SU-DHL-6 (cell line): Measurements from ENCODE around the gene ARHGAP33.

ENCODE experiments used
- H2AFZ ChIP-seq: fragments of 200-600 bp; sonication (generic); 2 replicates; pipeline ENCODE4 v1.6.1; 2014; ENCODE audit warnings: low read depth, mild to moderate bottlenecking, moderate library complexity, mixed read lengths, antibody characterized with exemption, low read length; ENCODE audit not compliant: severe bottlenecking
- H3F3A ChIP-seq: fragments of 200-600 bp; shearing (Covaris generic); 2 replicates; pipeline ENCODE4 v1.6.0; 2016; ENCODE audit warnings: antibody characterized with exemption, mild to moderate bottlenecking; ENCODE audit not compliant: insufficient read depth
- H3K27ac ChIP-seq: fragments of 200-600 bp; sonication (generic); 2 replicates; pipeline ENCODE4 v1.5.1; 2016; ENCODE audit warnings: low read depth, mild to moderate bottlenecking, low read length, moderate library complexity, mixed read lengths
- H3K27me3 ChIP-seq: fragments of 200-600 bp; sonication (generic), shearing (Covaris generic); 2 replicates; pipeline ENCODE4 v1.6.0; 2014; ENCODE audit warnings: mild to moderate bottlenecking, low read length
- H3K36me3 ChIP-seq: fragments of 200-600 bp; sonication (generic); 2 replicates; pipeline ENCODE4 v1.6.1; 2014; ENCODE audit warnings: mild to moderate bottlenecking, low read length, mixed read lengths
- H3K4me2 ChIP-seq: fragments of 300-600, 200-600 bp; shearing (Covaris generic), sonication (generic); 2 replicates; pipeline ENCODE4 v1.6.0; 2014; ENCODE audit warnings: low read length, low read depth, mild to moderate bottlenecking; ENCODE audit not compliant: poor library complexity, severe bottlenecking
- H3K4me3 ChIP-seq: fragments of 200-600 bp; sonication (generic); 2 replicates; pipeline ENCODE4 v1.5.1; 2014; ENCODE audit warnings: antibody characterized with exemption, low read length, mild to moderate bottlenecking, mixed read lengths; ENCODE audit not compliant: insufficient read depth, poor library complexity, severe bottlenecking
- H3K79me2 ChIP-seq: fragments of 200-600 bp; sonication (generic); 2 replicates; pipeline ENCODE4 v1.6.1; 2014; ENCODE audit warnings: mild to moderate bottlenecking, low read length, moderate library complexity; ENCODE audit not compliant: insufficient read depth
- H3K9ac ChIP-seq: fragments of 200-600 bp; sonication (generic); 2 replicates; pipeline ENCODE4 v1.7.0; 2014; ENCODE audit warnings: mild to moderate bottlenecking, low read length
- H3K9me2 ChIP-seq: fragments of 200-600 bp; sonication (generic); replicated peaks from 2 replicates; pipeline ENCODE4 v1.6.1; 2014; ENCODE audit warnings: low read length; ENCODE audit not compliant: insufficient read depth
- H3K9me3 ChIP-seq: fragments of 200-600 bp; sonication (generic); 2 replicates; pipeline ENCODE4 v1.6.1; 2014; ENCODE audit warnings: low read length, mixed read lengths; ENCODE audit not compliant: insufficient read depth
- H4K20me1 ChIP-seq: fragments of 200-600 bp; sonication (generic); 2 replicates; pipeline ENCODE4 v1.6.1; 2014; ENCODE audit warnings: low read depth, mild to moderate bottlenecking, antibody characterized with exemption, low read length, moderate library complexity, mixed read lengths
- EZH2phosphoT487 ChIP-seq: fragments of 200-600 bp; sonication (generic), shearing (Covaris generic); conservative IDR thresholded peaks from 2 replicates; pipeline ENCODE4 v1.6.1; 2018; ENCODE audit warnings: mild to moderate bottlenecking, antibody characterized with exemption, low read length, moderate library complexity, mixed read lengths
- TF ChIP-seq, protein P1 (sequence below): fragments of 200-600 bp; sonication (generic); IDR thresholded peaks from one replicate; pipeline ENCODE4 v1.5.1; 2017; ENCODE audit warnings: antibody characterized with exemption, mild to moderate bottlenecking, low read length, moderate library complexity; ENCODE audit not compliant: insufficient read depth, poor library complexity, severe bottlenecking

ARHGAP33 gene

GRCh38 chr19:35732540-35733179 lies 42.7 kb upstream of the ARHGAP33 start:
- Histone ChIP-seq H3F3A (no peaks in the 10 kb centered on the region), H3K27me3 (no peaks in the 10 kb centered on the region), H3K4me3 (no peak overlapping the region), H3K4me2 (no peak overlapping the region), H3K9me3 (no peaks in the 10 kb centered on the region), H4K20me1 (no peaks in the 10 kb centered on the region), H3K79me2 (no peaks in the 10 kb centered on the region), H3K9me2 (no peaks in the 10 kb centered on the region), H3K9ac (no peak overlapping the region), H3K27ac (no peak overlapping the region), H3K36me3 (no peaks in the 10 kb centered on the region), H2AFZ (no peak overlapping the region)
- TF ChIP-seq, protein P1, sequence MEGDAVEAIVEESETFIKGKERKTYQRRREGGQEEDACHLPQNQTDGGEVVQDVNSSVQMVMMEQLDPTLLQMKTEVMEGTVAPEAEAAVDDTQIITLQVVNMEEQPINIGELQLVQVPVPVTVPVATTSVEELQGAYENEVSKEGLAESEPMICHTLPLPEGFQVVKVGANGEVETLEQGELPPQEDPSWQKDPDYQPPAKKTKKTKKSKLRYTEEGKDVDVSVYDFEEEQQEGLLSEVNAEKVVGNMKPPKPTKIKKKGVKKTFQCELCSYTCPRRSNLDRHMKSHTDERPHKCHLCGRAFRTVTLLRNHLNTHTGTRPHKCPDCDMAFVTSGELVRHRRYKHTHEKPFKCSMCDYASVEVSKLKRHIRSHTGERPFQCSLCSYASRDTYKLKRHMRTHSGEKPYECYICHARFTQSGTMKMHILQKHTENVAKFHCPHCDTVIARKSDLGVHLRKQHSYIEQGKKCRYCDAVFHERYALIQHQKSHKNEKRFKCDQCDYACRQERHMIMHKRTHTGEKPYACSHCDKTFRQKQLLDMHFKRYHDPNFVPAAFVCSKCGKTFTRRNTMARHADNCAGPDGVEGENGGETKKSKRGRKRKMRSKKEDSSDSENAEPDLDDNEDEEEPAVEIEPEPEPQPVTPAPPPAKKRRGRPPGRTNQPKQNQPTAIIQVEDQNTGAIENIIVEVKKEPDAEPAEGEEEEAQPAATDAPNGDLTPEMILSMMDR, result no peak
- TF ChIP-seq EZH2phosphoT487, result no peak

- no peak overlapping the region for H2AFZ ChIP-seq
- no peak overlapping the region for H3K27ac ChIP-seq
- no peak for TF ChIP-seq EZH2phosphoT487
- TF ChIP-seq, protein P1, result no peak
- no peak overlapping the region for H3K9ac ChIP-seq
- H3K4me3 ChIP-seq, result no peak overlapping the region
- no peaks in the 10 kb centered on the region for H3K79me2 ChIP-seq
- no peaks in the 10 kb centered on the region for H3K9me3 ChIP-seq
- H3K27me3 ChIP-seq, result no peaks in the 10 kb centered on the region
- no peaks in the 10 kb centered on the region for H3K36me3 ChIP-seq
- no peak overlapping the region for H3K4me2 ChIP-seq
- H4K20me1 ChIP-seq, result no peaks in the 10 kb centered on the region
- H3F3A ChIP-seq, result no peaks in the 10 kb centered on the region
- no peaks in the 10 kb centered on the region for H3K9me2 ChIP-seq
Observed at GRCh38 chr19:35733180-35734125, 41.9 kb upstream of the ARHGAP33 start.

DNA sequence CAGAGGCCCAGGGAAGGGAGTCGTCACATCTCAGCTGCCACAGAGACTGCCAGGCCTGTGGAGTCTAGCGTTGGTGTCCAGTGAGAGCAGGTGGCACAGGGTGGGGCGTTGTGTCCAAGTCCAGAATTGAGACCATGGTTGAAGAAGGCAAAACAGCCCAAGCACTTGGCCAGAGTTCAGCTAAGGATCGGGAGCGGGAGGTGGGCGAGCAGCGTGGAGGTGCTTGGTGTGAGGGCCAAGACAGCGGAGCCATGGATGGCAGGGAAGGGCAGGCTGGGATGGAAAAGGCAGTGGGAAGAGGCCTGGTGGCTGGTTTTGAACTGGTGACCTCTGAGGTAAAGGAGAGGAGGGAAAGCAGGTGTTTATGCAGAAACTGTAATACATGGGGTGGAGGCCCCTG lies 41.1 kb upstream of the ARHGAP33 start:
- Histone ChIP-seq H3K4me3 (no peak overlapping the region), H3K79me2 (no peaks in the 10 kb centered on the region), H4K20me1 (no peaks in the 10 kb centered on the region), H3K9me2 (no peaks in the 10 kb centered on the region), H3K4me2 (no peak overlapping the region), H3K27ac (no peak overlapping the region), H3K9me3 (no peaks in the 10 kb centered on the region), H3F3A (peaks cover 5% of the 10 kb centered on the region; the same call in 1 of the 2 replicates), H3K9ac (no peak overlapping the region), H3K36me3 (no peaks in the 10 kb centered on the region), H3K27me3 (no peaks in the 10 kb centered on the region), H2AFZ (no peak overlapping the region)
- TF ChIP-seq EZH2phosphoT487, result no peak
- TF ChIP-seq, protein P1, result no peak
